ENCODE data around the gene CENPB. TPM values are rescaled to one million over a fixed set of nuclear protein-coding genes. Genes with fewer than 3 reads are reported as not detected.

CENPB gene
- total RNA-seq, 4 donors from 2014 or later, result 57.0 to 81.4 (median 66.4) TPM

GRCh38 chr20:3764659-3765058, 21.9 kb downstream of the CENPB start:
- no peaks in the 10 kb centered on the region for H3K36me3 ChIP-seq
- H3K27ac ChIP-seq, result no peak overlapping the region
- peaks cover 39% of the 10 kb centered on the region for H3K4me1 ChIP-seq
- H3K9me3 ChIP-seq, result no peaks in the 10 kb centered on the region
- no peaks in the 10 kb centered on the region for H3K27me3 ChIP-seq
- H3K4me3 ChIP-seq, result no peak overlapping the region
- no peak for DNase-seq (ENCODE audit: low spot score in 2 of 2)
- no peak for TF ChIP-seq EP300 (IDR thresholded peaks at IDR 0.05)
- TF ChIP-seq POLR2A (IDR thresholded peaks at IDR 0.05), result no peak
- TF ChIP-seq CTCF (IDR thresholded peaks at IDR 0.05), result no peak
- TF ChIP-seq POLR2AphosphoS5 (IDR thresholded peaks at IDR 0.05), result no peak
- whole genome bisulfite sequencing, result 86% methylated on average over 3 of the region's 3 CpGs

- 84% methylated on average over 5 of the region's 8 CpGs for WGBS
- TF ChIP-seq POLR2AphosphoS5 (IDR thresholded peaks at IDR 0.05) (no peak), POLR2A (IDR thresholded peaks at IDR 0.05) (no peak), CTCF (IDR thresholded peaks at IDR 0.05) (no peak), EP300 (IDR thresholded peaks at IDR 0.05) (no peak)
- Histone ChIP-seq H3K4me1 (peaks cover 34% of the 10 kb centered on the region), H3K27ac (no peak overlapping the region), H3K9me3 (no peaks in the 10 kb centered on the region), H3K4me3 (no peak overlapping the region), H3K36me3 (no peaks in the 10 kb centered on the region), H3K27me3 (no peaks in the 10 kb centered on the region)
- no peak for DNase-seq (ENCODE audit: low spot score in 2 of 2)
Measured at GRCh38 chr20:3763671-3764601, 22.6 kb downstream of the CENPB start.

GRCh38 chr20:3760655-3761348, 25.7 kb downstream of the CENPB start:
- no peak overlapping the region for H3K27ac ChIP-seq
- no peaks in the 10 kb centered on the region for H3K9me3 ChIP-seq
- no peak for DNase-seq (ENCODE audit: low spot score in 2 of 2)
- H3K4me3 ChIP-seq, result no peak overlapping the region
- TF ChIP-seq CTCF (IDR thresholded peaks at IDR 0.05), result no peak
- no peak for TF ChIP-seq POLR2AphosphoS5 (IDR thresholded peaks at IDR 0.05)
- no peak for TF ChIP-seq POLR2A (IDR thresholded peaks at IDR 0.05)
- no peak for TF ChIP-seq EP300 (IDR thresholded peaks at IDR 0.05)
- 64% methylated on average over 9 of the region's 10 CpGs for WGBS
- peaks cover 5% of the 10 kb centered on the region for H3K4me1 ChIP-seq
- no peaks in the 10 kb centered on the region for H3K27me3 ChIP-seq
- H3K36me3 ChIP-seq, result no peaks in the 10 kb centered on the region

- no peaks in the 10 kb centered on the region for H3K9me3 ChIP-seq
- no peak overlapping the region for H3K27ac ChIP-seq
- no peaks in the 10 kb centered on the region for H3K36me3 ChIP-seq
- TF ChIP-seq POLR2A (IDR thresholded peaks at IDR 0.05) (no peak), CTCF (IDR thresholded peaks at IDR 0.05) (no peak)
- no peak overlapping the region for H3K4me3 ChIP-seq
- H3K4me1 ChIP-seq, result no peaks in the 10 kb centered on the region
- WGBS, result 84% methylated on average over 9 of the region's 11 CpGs
- no peaks in the 10 kb centered on the region for H3K27me3 ChIP-seq
- no peak for DNase-seq (ENCODE audit: low spot score in 2 of 2)
Measured at GRCh38 chr20:3759884-3760283, 26.7 kb downstream of the CENPB start.

- TF ChIP-seq EP300 (IDR thresholded peaks at IDR 0.05), result no peak
- TF ChIP-seq CTCF (IDR thresholded peaks at IDR 0.05), result no peak
- TF ChIP-seq POLR2A (IDR thresholded peaks at IDR 0.05), result no peak
- TF ChIP-seq POLR2AphosphoS5 (IDR thresholded peaks at IDR 0.05), result no peak
- no peak for DNase-seq (ENCODE audit: low spot score in 2 of 2)
- no peak overlapping the region for H3K27ac ChIP-seq
- H3K36me3 ChIP-seq, result no peaks in the 10 kb centered on the region
- WGBS, result 79% methylated on average over 4 of the region's 11 CpGs
- H3K27me3 ChIP-seq, result no peaks in the 10 kb centered on the region
- no peaks in the 10 kb centered on the region for H3K9me3 ChIP-seq
- no peak overlapping the region for H3K4me3 ChIP-seq
- no peaks in the 10 kb centered on the region for H3K4me1 ChIP-seq
Measured at GRCh38 chr20:3759316-3759823, 27.2 kb downstream of the CENPB start.
